HG02588 (cell line): Measurements from ENCODE around the gene BBS9.

Experiments used
- ATAC-seq: cut with Tn5 transposase; IDR thresholded peaks from one replicate; pipeline ENCODE4 v1.9.1; 2021; ENCODE audit warnings: mild to moderate bottlenecking, moderate library complexity; ENCODE audit not compliant: unreplicated experiment

The BBS9 gene

GRCh38 chr7:33639552-33640197, 510.3 kb downstream of the BBS9 start:
- no peak for ATAC-seq

- no peak for ATAC-seq
Measured at GRCh38 chr7:33640741-33641140, 511.4 kb downstream of the BBS9 start.

GRCh38 chr7:33642312-33642711, 512.9 kb downstream of the BBS9 start:
- ATAC-seq = no peak

GRCh38 chr7:33643530-33643929, 514.2 kb downstream of the BBS9 start:
- no peak for ATAC-seq

GRCh38 chr7:33644489-33644888, 515.1 kb downstream of the BBS9 start:
- no peak for ATAC-seq

- no peak for ATAC-seq
Measured at GRCh38 chr7:33645104-33645503, 515.7 kb downstream of the BBS9 start.

- ATAC-seq = no peak
Measured at GRCh38 chr7:33646166-33646565, 516.8 kb downstream of the BBS9 start.

- no peak for ATAC-seq
Measured at GRCh38 chr7:33646891-33647391, 517.6 kb downstream of the BBS9 start.

GRCh38 chr7:33649476-33650441, 520.4 kb downstream of the BBS9 start:
- ATAC-seq = no peak

- ATAC-seq = no peak
Measured at GRCh38 chr7:33650828-33651227, 521.5 kb downstream of the BBS9 start.

GRCh38 chr7:33651998-33652515, 522.7 kb downstream of the BBS9 start:
- ATAC-seq = no peak

- ATAC-seq = no peak
Measured at GRCh38 chr7:33654676-33655075, 525.3 kb downstream of the BBS9 start.
